Activated T-cell treated with anti-CD3 and anti-CD28 coated beads, Interleukin-2, amount 50 U/mL, for 72 hours (primary cell): ENCODE results near the gene PIP5K1C. TPM values are rescaled to one million over a fixed set of nuclear protein-coding genes. Genes with fewer than 3 reads are reported as not detected.
"Not testable (repeated sequence)": the region's sequence is repeated elsewhere in the genome, so short reads cannot be mapped to it uniquely, and the experiment has no call there.

ENCODE experiments used
- ATAC-seq, 2 donors: fragments of 150-1000 bp; cut with Tn5 transposase; replicated peaks in 1 of 2; 2 replicates each; pipeline ENCODE4 v1.10.0; 2021; ENCODE audit warnings: moderate library complexity in 2 of 2, mild to moderate bottlenecking in 1 of 2
- DNase-seq, 2 donors: peaks; one replicate each; pipeline ENCODE4 v3.0.0; 2021 to 2022; ENCODE audit warnings: mixed read lengths in 1 of 2
- H3K27ac Mint-ChIP-seq: one replicate; pipeline ENCODE4 v1.8.0; 2022; ENCODE audit warnings: mild to moderate bottlenecking, moderate library complexity, mixed read lengths
- H3K27me3 Mint-ChIP-seq: one replicate; pipeline ENCODE4 v1.8.0; 2022; ENCODE audit warnings: low read depth, mixed read lengths
- H3K36me3 Mint-ChIP-seq, 2 donors: one replicate each; pipeline ENCODE4 v1.8.0; 2022; ENCODE audit warnings: mixed read lengths in 2 of 2, mild to moderate bottlenecking in 1 of 2; ENCODE audit not compliant: insufficient read depth in 2 of 2
- H3K4me1 Mint-ChIP-seq: one replicate; pipeline ENCODE4 v1.8.0; 2022; ENCODE audit warnings: low read depth, mixed read lengths
- H3K4me3 Mint-ChIP-seq, 2 donors: one replicate each; pipeline ENCODE4 v1.8.0; 2022; ENCODE audit warnings: mild to moderate bottlenecking in 2 of 2, mixed read lengths in 2 of 2, moderate library complexity in 2 of 2
- H3K9me3 Mint-ChIP-seq, 2 donors: one replicate each; pipeline ENCODE4 v1.8.0; 2022; ENCODE audit warnings: mixed read lengths in 2 of 2
- total RNA-seq, 2 donors: library from RNA; stranded (reverse); gene quantifications; one replicate each; pipeline ENCODE4 v1.2.3, GENCODE V29; 2022

The PIP5K1C gene
- total RNA-seq, 2 donors from 2014 or later: 16.0 to 21.0 TPM

DNA sequence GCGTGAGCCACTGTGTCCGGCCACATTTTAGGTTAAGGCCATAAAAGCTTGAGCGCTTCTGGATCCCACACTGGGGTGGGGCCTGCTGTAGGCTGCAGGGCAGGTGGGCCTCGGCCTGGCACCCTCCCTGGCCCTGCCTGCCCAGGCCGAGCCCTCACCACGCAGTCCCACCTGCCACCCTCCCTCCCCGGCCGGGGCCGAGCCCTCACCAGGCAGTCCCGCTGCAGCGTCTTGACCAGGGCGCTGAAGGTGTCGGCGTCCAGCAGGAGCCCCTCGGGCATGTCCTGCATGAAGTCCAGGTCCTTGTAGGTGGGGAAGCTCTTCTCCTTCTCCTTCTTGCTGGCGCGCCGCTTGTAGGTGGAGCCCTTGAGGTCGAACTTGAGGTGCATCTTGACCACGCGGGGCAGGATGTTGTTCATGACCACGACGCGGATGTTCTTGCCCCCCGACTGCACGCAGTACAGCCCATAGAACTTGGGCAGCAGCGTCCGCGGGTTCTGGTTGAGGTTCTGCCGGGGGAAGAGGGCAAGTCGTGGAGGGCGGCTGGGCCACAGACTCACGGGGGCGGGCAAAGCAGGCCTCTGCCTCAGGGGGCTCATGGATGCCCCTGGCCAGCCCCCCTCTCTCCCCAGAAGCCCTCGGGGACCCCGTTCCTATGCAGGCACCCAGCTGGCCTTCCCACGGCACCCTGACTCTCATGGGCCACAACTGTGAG is 47.0 kb downstream of the PIP5K1C start:
- no peak for DNase-seq
- H3K4me3 Mint-ChIP-seq: no peak overlapping the region
- no peak for ATAC-seq
- H3K27me3 Mint-ChIP-seq: no peaks in the 10 kb centered on the region
- H3K36me3 Mint-ChIP-seq: peaks cover 0 to 3% of the 10 kb centered on the region in 2 donors
- no peaks in the 10 kb centered on the region for H3K4me1 Mint-ChIP-seq
- H3K9me3 Mint-ChIP-seq: no peaks in the 10 kb centered on the region
- H3K27ac Mint-ChIP-seq: no peak overlapping the region

GRCh38 chr19:3652422-3652821 is 47.8 kb downstream of the PIP5K1C start:
- Mint-ChIP-seq H3K4me3 (no peak overlapping the region), H3K9me3 (no peaks in the 10 kb centered on the region), H3K4me1 (no peaks in the 10 kb centered on the region), H3K27me3 (no peaks in the 10 kb centered on the region), H3K27ac (no peak overlapping the region), H3K36me3 (peaks cover 0 to 3% of the 10 kb centered on the region in 2 donors)
- no peak for ATAC-seq
- no peak for DNase-seq

DNA sequence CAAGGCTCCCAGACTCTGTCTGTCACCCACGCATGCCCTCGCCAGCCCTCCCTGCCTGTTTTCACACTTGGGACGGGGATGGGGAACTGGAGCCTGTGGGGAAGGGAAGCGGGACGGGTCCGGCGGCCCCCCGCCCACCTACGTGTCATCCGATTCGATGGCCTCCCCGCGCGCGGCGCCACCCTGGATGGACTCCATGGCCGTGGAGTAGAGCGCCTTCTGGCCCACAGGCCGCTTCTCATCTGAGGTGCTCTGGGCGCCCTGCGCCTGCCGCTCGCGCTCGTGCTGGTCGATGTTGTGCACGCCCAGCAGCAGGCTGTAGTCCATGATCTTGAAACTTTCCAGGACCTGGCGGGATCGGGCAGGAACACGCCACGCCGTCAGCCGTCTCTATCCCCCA is 48.6 kb downstream of the PIP5K1C start:
- no peaks in the 10 kb centered on the region for H3K36me3 Mint-ChIP-seq
- H3K27ac Mint-ChIP-seq: no peak overlapping the region
- H3K9me3 Mint-ChIP-seq: no peaks in the 10 kb centered on the region
- DNase-seq: no peak
- ATAC-seq: no peak
- no peak overlapping the region for H3K4me3 Mint-ChIP-seq
- H3K4me1 Mint-ChIP-seq: no peaks in the 10 kb centered on the region
- no peaks in the 10 kb centered on the region for H3K27me3 Mint-ChIP-seq

GRCh38 chr19:3649888-3650287 is 50.4 kb downstream of the PIP5K1C start:
- Mint-ChIP-seq H3K27ac (no peak overlapping the region), H3K4me3 (no peak overlapping the region), H3K27me3 (no peaks in the 10 kb centered on the region), H3K36me3 (no peaks in the 10 kb centered on the region), H3K4me1 (no peaks in the 10 kb centered on the region), H3K9me3 (no peaks in the 10 kb centered on the region)
- ATAC-seq: no peak
- DNase-seq: no peak

DNA sequence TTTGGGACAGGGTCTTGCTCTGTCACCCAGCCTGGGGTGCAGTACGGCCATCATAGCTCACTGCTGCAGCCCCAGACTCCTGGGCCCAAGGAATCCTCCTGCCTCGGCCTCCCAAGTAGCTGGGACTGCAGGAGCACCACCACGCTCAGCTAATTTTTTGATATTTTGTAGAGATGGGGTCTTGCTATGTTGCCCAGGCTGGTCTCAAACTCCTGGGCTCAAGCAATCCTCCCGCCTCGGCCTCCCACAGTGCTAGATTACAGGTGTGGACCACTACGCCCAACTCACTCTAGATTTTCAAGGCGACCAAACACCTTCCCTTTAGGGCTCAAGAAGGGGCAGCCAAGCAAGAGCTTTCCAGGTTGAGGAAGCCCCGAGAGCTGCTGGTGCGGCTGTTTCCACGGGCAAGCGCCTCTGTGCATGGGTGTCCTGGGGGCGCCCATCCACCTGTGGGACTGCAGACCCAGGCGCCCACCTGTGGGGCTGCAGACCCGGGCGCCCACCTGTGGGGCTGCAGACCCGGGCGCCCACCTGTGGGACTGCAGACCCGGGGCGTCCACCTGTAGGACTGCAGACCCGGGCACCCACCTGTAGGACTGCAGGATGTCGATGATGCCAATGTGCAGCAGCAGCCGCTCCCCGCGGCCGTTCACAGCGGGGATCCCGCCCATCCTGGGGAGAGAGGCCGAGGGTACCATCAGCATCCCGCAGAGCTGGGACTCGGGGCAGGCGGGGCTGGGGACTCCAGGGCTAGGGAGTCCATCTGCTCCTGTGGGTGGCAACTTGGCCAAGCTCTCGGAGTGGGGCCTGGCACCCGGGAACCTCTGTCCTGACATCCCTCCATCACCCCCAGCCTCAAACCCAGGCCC is 52.0 kb downstream of the PIP5K1C start:
- Mint-ChIP-seq H3K9me3 (no peaks in the 10 kb centered on the region), H3K4me3 (no peak overlapping the region), H3K4me1 (no peaks in the 10 kb centered on the region), H3K27ac (no peak overlapping the region), H3K36me3 (no peaks in the 10 kb centered on the region), H3K27me3 (no peaks in the 10 kb centered on the region)
- DNase-seq (no peak), ATAC-seq (no peak)

- not testable (repeated sequence) for ATAC-seq, H3K9me3 Mint-ChIP-seq
Measured at GRCh38 chr19:3647102-3647501, 53.2 kb downstream of the PIP5K1C start.

DNA sequence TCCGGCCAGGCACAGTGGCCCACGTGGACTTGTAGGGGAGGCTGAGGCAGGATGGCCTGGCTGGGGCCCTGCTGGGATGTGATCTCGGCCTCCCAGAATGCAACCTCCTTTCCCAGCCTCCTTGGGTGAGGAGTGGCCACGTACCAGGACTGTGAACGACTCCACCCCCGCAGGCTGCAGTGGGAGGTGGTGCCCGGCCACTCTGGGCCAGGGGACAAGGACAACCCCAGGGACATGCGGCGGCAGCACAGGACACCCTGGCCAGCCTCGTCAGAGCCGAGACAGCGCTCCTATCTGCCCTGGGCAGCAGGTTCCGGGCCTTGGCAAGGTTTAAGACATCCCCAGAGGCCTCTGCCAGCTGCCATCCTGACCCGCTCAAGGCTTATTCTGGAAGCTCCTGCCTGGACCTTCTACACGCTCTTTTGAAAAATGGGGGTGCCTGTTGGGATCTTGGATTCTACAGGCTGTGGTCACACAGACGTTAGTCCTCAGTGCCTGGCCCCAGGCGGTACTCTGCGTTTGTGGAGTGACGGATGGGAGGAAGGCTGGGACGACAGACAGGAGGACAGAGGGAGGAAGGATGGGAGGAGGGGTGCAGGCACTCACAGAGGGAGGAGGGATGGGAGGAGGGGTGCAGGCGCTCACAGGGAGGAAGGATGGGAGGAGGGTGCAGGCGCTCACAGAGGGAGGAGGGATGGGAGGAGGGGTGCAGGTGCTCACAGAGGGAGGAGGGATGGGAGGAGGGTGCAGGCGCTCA is 53.8 kb downstream of the PIP5K1C start:
- ATAC-seq: no peak
- Mint-ChIP-seq H3K36me3 (no peaks in the 10 kb centered on the region), H3K9me3 (no peaks in the 10 kb centered on the region)

More at GRCh38 chr19:3647102-3647501, 53.2 kb downstream of the PIP5K1C start:
- not testable (repeated sequence) for H3K27me3 Mint-ChIP-seq, DNase-seq, H3K4me3 Mint-ChIP-seq, H3K4me1 Mint-ChIP-seq, H3K27ac Mint-ChIP-seq, H3K36me3 Mint-ChIP-seq

DNA sequence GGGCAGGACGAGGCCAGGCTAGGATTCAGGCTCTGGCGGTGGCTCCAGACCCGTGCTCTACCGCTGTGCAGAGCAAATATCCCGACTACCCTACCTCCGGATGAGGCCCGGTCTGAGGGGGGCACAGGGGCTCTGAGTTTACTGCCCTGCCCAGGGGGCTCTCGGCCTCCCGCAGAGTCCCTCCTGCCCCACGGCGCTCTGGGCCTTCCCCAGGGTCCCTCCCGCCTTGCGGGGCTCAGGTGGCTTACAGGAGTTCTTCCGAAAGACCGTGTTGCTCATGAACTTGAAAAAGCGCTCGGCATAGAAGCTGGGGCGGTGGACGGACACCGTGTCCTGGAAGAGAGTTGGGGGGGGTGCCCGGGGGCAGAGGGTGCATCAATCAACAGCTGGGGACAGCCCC is 54.5 kb downstream of the PIP5K1C start:
- H3K27me3 Mint-ChIP-seq: no peaks in the 10 kb centered on the region
- H3K4me1 Mint-ChIP-seq: no peaks in the 10 kb centered on the region
- H3K36me3 Mint-ChIP-seq: no peaks in the 10 kb centered on the region
- no peak for ATAC-seq
- DNase-seq: no peak
- no peak overlapping the region for H3K27ac Mint-ChIP-seq
- H3K9me3 Mint-ChIP-seq: no peaks in the 10 kb centered on the region
- H3K4me3 Mint-ChIP-seq: no peak overlapping the region

More for the DNA sequence above, 53.8 kb downstream of the PIP5K1C start:
- Mint-ChIP-seq H3K4me1 (no peaks in the 10 kb centered on the region), H3K27ac (no peak overlapping the region), H3K4me3 (no peak overlapping the region), H3K27me3 (no peaks in the 10 kb centered on the region)
- no peak for DNase-seq

GRCh38 chr19:3645067-3645396 is 55.2 kb downstream of the PIP5K1C start:
- no peaks in the 10 kb centered on the region for H3K36me3 Mint-ChIP-seq
- DNase-seq: no peak
- H3K4me3 Mint-ChIP-seq: no peak overlapping the region
- H3K27me3 Mint-ChIP-seq: no peaks in the 10 kb centered on the region
- H3K9me3 Mint-ChIP-seq: no peaks in the 10 kb centered on the region
- H3K27ac Mint-ChIP-seq: no peak overlapping the region
- no peaks in the 10 kb centered on the region for H3K4me1 Mint-ChIP-seq
- no peak for ATAC-seq

- no peak overlapping the region for H3K27ac Mint-ChIP-seq
- H3K4me3 Mint-ChIP-seq: no peak overlapping the region
- no peaks in the 10 kb centered on the region for H3K27me3 Mint-ChIP-seq
- ATAC-seq (no peak), DNase-seq (no peak)
- no peaks in the 10 kb centered on the region for H3K4me1 Mint-ChIP-seq
- no peaks in the 10 kb centered on the region for H3K36me3 Mint-ChIP-seq
- no peaks in the 10 kb centered on the region for H3K9me3 Mint-ChIP-seq
Measured at GRCh38 chr19:3644351-3645066, 55.8 kb downstream of the PIP5K1C start.

- no peak for DNase-seq
- no peaks in the 10 kb centered on the region for H3K36me3 Mint-ChIP-seq
- no peak overlapping the region for H3K27ac Mint-ChIP-seq
- H3K4me3 Mint-ChIP-seq: no peak overlapping the region
- H3K27me3 Mint-ChIP-seq: no peaks in the 10 kb centered on the region
- ATAC-seq: no peak
- no peaks in the 10 kb centered on the region for H3K9me3 Mint-ChIP-seq
- no peaks in the 10 kb centered on the region for H3K4me1 Mint-ChIP-seq
Measured at GRCh38 chr19:3643674-3644313, 56.5 kb downstream of the PIP5K1C start.

GRCh38 chr19:3642987-3643673 is 57.1 kb downstream of the PIP5K1C start:
- Mint-ChIP-seq H3K27ac (no peak overlapping the region), H3K9me3 (no peaks in the 10 kb centered on the region), H3K4me1 (no peaks in the 10 kb centered on the region), H3K27me3 (no peaks in the 10 kb centered on the region), H3K4me3 (no peak overlapping the region), H3K36me3 (no peaks in the 10 kb centered on the region)
- no peak for ATAC-seq
- DNase-seq: peak; percentile 18 to 31
